NCI-H460 (cell line): ENCODE results near the gene PPP4R4. TPM values are rescaled to one million over a fixed set of nuclear protein-coding genes. Genes with fewer than 3 reads are reported as not detected.
"Not testable (repeated sequence)": the region's sequence is repeated elsewhere in the genome, so short reads cannot be mapped to it uniquely, and the experiment has no call there.

Experiments used
- DNase-seq: peaks from one replicate; pipeline ENCODE4 v3.0.0-alpha.2; 2016; ENCODE audit warnings: low read depth; ENCODE audit errors: extremely low read depth
- total RNA-seq: library from RNA; depleted of rRNA; stranded (reverse); fragments of >200 nt; shearing (Covaris generic); gene quantifications from 2 replicates; pipeline ENCODE4 v1.2.3, GENCODE V29; 2014

PPP4R4 gene
- total RNA-seq, 1 experiment from 2014 or later = 0.35 TPM

GRCh38 chr14:94177806-94178205, 3.7 kb downstream of the PPP4R4 start:
- no peak for DNase-seq

DNA sequence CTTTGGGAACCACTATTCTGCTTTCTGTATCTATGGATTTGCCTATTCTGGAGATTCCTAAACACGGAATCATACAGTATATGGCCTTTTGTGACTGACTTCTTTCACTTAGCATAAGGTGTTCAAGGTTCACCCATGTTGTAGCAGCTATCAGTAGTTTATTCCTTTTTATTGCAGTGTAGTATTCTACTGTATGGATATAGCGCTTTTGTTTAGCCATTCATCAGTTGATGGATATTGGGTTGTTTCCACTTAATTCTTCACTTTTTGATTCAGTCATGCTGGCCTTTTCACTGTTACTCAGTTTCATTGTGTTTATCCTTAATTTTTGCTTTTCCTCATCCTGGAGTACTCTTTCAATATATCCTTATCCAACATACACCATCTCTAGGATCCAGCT, 5.1 kb downstream of the PPP4R4 start:
- DNase-seq = no peak

DNA sequence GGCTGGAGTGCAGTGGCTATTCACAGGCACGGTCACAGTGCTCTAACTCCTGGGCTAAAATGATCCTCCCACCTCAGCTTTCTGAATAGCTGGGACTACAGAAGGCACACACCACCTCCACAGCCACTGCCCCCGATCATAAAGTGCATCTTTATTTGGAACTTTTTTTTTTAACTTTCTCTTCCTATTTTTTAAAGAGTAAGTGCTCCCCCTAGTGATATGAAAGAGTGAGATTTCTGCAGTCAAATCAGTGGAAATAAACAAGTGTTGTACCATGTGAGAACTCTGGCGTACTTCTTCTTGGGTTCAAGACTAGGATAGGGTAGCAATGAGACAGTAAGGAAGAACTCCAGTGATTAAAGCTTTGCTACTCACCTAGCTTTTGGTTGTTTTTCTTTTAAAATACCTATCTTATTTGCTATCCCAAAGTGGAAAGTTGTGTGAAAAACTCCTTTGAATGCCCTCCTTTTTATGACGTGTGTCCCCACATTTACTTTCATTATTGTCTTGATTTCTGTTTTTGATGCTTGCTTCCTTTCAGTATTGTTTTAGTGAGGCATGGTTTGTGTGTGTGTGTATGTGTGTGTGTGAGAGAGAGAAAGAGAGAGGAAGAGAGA, 6.6 kb downstream of the PPP4R4 start:
- peak; percentile 36 for DNase-seq

- DNase-seq = no peak
Measured at GRCh38 chr14:94181835-94182234, 7.7 kb downstream of the PPP4R4 start.

- no peak for DNase-seq
Measured at GRCh38 chr14:94192536-94192935, 18.4 kb downstream of the PPP4R4 start.

DNA sequence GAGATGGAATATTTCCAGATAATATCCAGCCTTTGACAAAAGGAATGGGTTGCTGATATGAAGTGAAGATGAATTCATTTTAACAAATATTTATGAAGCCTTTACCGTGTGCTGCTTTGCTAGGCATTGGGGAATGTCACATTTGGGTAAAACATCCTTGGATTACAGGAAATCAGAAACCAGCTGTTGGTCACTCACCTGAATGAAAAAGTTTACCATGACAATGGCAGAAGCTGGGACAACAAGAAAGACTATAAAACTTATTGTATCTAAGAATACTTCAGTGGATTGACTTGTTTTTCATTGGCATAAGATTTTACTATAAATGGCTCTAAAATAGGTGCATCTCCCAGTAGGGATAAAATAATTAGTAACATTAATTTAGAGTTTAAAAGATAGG, 19.7 kb downstream of the PPP4R4 start:
- DNase-seq = no peak

GRCh38 chr14:94196057-94196456, 21.9 kb downstream of the PPP4R4 start:
- DNase-seq = no peak

DNA sequence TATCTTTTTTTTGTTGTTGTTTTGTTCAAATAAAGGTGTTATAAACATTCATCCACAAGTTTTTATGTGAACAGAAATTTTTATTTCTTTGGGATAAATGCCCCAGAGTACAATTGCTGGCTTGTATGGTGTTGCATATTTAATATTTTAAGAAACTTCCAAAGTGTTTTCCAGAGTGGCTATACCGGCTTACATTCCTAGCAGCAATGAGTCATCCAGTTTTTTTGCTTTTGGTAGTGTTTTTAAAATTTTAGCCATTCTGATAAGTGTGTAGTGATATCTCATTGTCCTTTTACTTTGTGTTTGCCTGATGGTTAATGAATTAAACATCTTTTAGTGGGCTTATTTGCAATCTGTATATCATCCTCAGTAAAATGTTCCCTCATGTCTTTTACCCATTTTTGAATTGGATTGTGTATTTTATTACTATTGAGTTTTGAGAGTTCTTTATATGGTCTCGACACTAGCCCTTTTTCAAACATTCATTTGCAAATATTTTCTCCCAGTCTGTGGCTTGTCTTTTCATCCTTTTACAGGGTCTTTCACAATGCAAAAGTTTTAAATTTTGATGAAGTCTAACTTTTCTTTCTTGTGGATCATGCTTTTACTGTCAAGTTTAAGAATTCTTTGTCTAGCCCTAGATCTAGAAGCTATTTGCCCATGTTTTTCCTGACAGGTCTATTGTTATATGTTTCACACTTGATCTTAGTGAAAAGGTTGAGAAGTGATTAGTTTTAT, 29.5 kb downstream of the PPP4R4 start:
- DNase-seq = no peak

- DNase-seq = no peak
Measured at GRCh38 chr14:94213021-94213420, 38.9 kb downstream of the PPP4R4 start.

DNA sequence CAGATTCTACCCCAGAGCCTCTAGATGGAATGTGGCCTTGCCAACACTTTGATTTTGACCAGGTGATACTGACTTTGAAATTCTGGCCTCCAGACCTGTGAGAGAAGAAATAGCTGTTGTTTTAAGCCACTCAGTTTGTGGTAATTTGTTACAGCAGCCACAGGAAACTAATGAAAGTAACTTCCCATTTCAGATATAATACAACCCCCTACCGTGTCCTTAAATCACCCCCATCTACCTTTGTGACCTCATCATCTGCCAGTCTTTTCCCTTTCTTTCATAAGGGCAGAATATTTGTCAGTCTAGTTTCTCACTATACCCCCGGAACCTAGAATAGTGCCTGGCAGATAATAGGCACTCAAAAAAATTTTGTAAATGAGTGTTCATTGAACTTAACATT, 39.6 kb downstream of the PPP4R4 start:
- no peak for DNase-seq

GRCh38 chr14:94217116-94217515, 43.0 kb downstream of the PPP4R4 start:
- no peak for DNase-seq

GRCh38 chr14:94218198-94218886, 44.2 kb downstream of the PPP4R4 start:
- DNase-seq = not testable (repeated sequence)

DNA sequence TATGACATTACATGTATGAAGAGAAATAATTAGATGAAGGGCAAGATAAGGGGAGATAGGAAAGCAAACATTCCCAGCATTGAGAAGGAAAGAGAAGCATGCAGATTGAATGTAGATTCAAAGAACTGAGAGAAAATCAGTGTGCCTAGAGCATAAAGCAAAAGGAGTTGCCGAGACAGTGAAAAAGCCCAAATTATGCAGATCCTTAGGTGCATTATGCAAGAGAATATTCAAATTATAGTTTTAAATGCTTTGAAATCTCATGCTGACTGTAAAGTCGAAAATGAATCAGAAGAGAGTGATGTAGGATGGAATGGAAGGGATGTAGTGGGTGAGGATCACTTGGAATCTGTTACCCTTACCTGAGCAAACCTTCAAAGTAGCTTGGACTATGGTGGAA, 49.9 kb downstream of the PPP4R4 start:
- DNase-seq = no peak

DNA sequence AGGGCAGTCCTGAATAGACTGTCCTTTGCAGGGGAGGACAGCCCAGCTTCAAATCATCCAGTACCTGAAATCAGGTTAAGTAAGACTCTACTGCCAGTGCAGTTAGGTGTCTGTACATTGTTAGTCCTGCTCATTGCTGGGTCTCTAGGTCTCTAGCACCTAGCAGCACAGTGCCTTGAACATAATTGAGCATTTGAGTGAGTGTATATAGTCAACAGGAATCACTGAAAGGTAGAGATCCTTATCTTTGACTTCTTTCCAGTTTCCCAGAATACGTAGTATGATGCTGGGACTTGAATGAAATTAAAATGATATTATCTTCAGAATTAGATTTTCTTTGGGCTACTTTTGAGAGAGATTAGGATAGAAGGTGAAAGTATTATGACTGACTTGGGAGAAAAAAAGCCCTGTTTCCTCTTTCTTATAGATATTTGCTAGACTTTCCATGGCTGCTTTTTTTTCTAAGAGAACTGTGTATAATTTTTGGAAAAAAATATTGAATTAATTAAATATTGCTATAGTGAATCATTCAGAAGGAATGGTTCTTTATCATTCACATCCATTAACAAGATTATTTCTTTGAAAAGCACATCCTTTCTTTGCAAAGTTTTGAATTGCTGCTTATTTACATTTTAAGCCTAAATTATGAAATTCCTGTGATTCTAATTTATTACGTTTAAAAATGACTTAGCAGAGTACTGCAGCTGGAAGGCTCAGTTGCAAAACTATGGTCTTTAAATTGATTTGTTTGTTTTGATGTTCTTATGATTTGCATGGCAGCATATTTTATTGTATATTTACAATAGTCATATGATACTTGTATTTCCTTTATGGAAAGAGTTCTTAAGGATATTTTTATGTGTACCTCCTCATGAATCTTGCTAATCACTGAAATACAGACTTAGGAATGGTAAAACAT, 51.6 kb downstream of the PPP4R4 start:
- DNase-seq = no peak

DNA sequence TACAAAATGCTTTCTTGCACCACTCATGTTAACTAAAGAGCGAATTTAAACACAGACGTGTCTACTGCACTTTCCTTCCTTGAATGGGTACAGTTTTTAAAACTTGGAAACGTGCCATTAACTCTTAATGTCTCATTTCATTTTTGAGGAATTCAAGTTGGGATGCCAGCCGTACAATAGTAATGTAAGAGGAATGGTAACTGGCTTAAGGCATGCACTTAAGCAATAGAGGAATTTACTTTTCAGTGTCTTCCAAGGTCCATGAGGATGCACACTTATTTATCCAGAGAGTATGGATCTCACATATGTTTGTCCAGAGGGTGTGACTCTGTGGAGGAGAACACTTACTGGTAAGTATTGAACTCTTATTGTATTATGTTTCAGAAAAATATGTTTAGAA, 52.9 kb downstream of the PPP4R4 start:
- DNase-seq = no peak

DNA sequence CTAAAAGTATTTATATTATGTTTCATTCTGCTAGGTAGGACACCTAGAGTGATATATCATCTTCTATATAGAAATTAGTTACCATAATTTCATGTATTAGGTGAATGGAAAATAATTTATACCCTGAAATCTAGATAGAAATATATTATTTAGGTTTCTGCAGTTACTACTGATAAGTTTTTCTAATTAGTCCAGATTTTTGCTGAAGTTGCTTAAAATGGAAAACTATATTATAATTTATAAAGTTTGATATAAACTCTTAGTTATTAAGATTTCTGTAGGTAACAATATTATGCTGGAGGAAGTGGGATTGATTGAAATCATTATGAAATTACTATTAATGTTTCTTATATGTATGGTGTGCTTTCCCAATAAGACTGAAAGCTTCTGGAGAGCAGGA, 62.9 kb downstream of the PPP4R4 start:
- no peak for DNase-seq

- DNase-seq = no peak
Measured at GRCh38 chr14:94237983-94238382, 63.9 kb downstream of the PPP4R4 start.

GRCh38 chr14:94239406-94239805, 65.3 kb downstream of the PPP4R4 start:
- no peak for DNase-seq

GRCh38 chr14:94244182-94244581, 70.1 kb downstream of the PPP4R4 start:
- no peak for DNase-seq

GRCh38 chr14:94264195-94264594, 90.1 kb downstream of the PPP4R4 start:
- DNase-seq = not testable (repeated sequence)

- DNase-seq = no peak
Measured at GRCh38 chr14:94267352-94267751, 93.2 kb downstream of the PPP4R4 start.
